HAP-1 (cell line): ENCODE measurements around the gene VPS41.
"Not testable (repeated sequence)": the region's sequence is repeated elsewhere in the genome, so short reads cannot be mapped to it uniquely, and the experiment has no call there.

Source experiments
- DNase-seq, 2 experiments: peaks; one replicate each; pipeline ENCODE4 v3.0.0-alpha.2; 2016 to 2020; ENCODE audit warnings: low spot score in 2 of 2
- H3K27me3 ChIP-seq: fragments of 250-450 bp; sonication (Bioruptor Pico); 2 replicates; pipeline ENCODE4 v1.5.1; 2020; ENCODE audit warnings: low read depth, mild to moderate bottlenecking, moderate library complexity
- H3K36me3 ChIP-seq: fragments of 250-450 bp; sonication (Bioruptor Pico); replicated peaks from 2 replicates; pipeline ENCODE4 v1.5.1; 2020; ENCODE audit warnings: mild to moderate bottlenecking
- H3K4me1 ChIP-seq: fragments of 250-450 bp; sonication (Bioruptor Pico); 2 replicates; pipeline ENCODE4 v1.5.1; 2020; ENCODE audit warnings: mild to moderate bottlenecking
- H3K4me3 ChIP-seq: fragments of 250-450 bp; sonication (Bioruptor Pico); 2 replicates; pipeline ENCODE4 v1.5.1; 2020; ENCODE audit warnings: mild to moderate bottlenecking, moderate library complexity
- H3K9me3 ChIP-seq: fragments of 250-450 bp; sonication (Bioruptor Pico); 2 replicates; pipeline ENCODE4 v1.5.1; 2020; ENCODE audit warnings: mild to moderate bottlenecking, moderate library complexity
- in situ Hi-C: fragments of 300-500 bp; cut with MboI; formaldehyde crosslinking; loops from 3 replicates; pipeline ENCODE4 v1.14.3; 2020; ENCODE audit warnings: low sequenced_read_pairs, inconsistent platforms, mixed read lengths

Gene VPS41

GRCh38 chr7:38862666-38863065 lies 46.3 kb downstream of the VPS41 start:
- DNase-seq: no peak
- no peak overlapping the region for H3K4me3 ChIP-seq
- H3K9me3 ChIP-seq: no peaks in the 10 kb centered on the region
- peaks cover 2% of the 10 kb centered on the region for H3K36me3 ChIP-seq
- H3K27me3 ChIP-seq: no peaks in the 10 kb centered on the region
- in situ Hi-C loops: no loop called here
- H3K4me1 ChIP-seq: peaks cover 34% of the 10 kb centered on the region

GRCh38 chr7:38858259-38858884 lies 50.6 kb downstream of the VPS41 start:
- Histone ChIP-seq H3K4me3 (no peak overlapping the region), H3K36me3 (no peaks in the 10 kb centered on the region; the same call in 1 of the 2 replicates), H3K4me1 (peaks cover 38% of the 10 kb centered on the region), H3K27me3 (no peaks in the 10 kb centered on the region), H3K9me3 (no peaks in the 10 kb centered on the region)
- DNase-seq: peak; percentile 58 to 91
- in situ Hi-C loops: no loop called here

- H3K4me3 ChIP-seq: no peak overlapping the region
- no peaks in the 10 kb centered on the region for H3K27me3 ChIP-seq
- in situ Hi-C loops: no loop called here
- no peaks in the 10 kb centered on the region for H3K36me3 ChIP-seq
- no peak for DNase-seq
- H3K9me3 ChIP-seq: no peaks in the 10 kb centered on the region
- H3K4me1 ChIP-seq: peaks cover 29% of the 10 kb centered on the region
Observed at GRCh38 chr7:38855867-38856266, 53.1 kb downstream of the VPS41 start.

- peaks cover 34% of the 10 kb centered on the region for H3K4me1 ChIP-seq
- no peaks in the 10 kb centered on the region for H3K36me3 ChIP-seq
- no peak overlapping the region for H3K4me3 ChIP-seq
- no peaks in the 10 kb centered on the region for H3K9me3 ChIP-seq
- DNase-seq: no peak
- H3K27me3 ChIP-seq: no peaks in the 10 kb centered on the region
- in situ Hi-C loops: no loop called here
Observed at GRCh38 chr7:38855386-38855785, 53.6 kb downstream of the VPS41 start.

GRCh38 chr7:38854947-38855346 lies 54.0 kb downstream of the VPS41 start:
- DNase-seq, H3K36me3 ChIP-seq, H3K27me3 ChIP-seq, H3K9me3 ChIP-seq, H3K4me3 ChIP-seq, in situ Hi-C loops: not testable (repeated sequence)
- peaks cover 35% of the 10 kb centered on the region for H3K4me1 ChIP-seq

- H3K4me3 ChIP-seq: no peak overlapping the region
- H3K36me3 ChIP-seq: no peaks in the 10 kb centered on the region
- peaks cover 20% of the 10 kb centered on the region for H3K4me1 ChIP-seq
- H3K27me3 ChIP-seq: no peaks in the 10 kb centered on the region
- in situ Hi-C loops: no loop called here
- H3K9me3 ChIP-seq: no peaks in the 10 kb centered on the region
- DNase-seq: peak in 1 of 2 experiments; percentile 93
Observed at GRCh38 chr7:38851321-38851720, 57.7 kb downstream of the VPS41 start.

- peaks cover 16% of the 10 kb centered on the region for H3K4me1 ChIP-seq
- no peaks in the 10 kb centered on the region for H3K36me3 ChIP-seq
- peak; percentile 21 to 44 for DNase-seq
- in situ Hi-C loops: no loop called here
- H3K27me3 ChIP-seq: no peaks in the 10 kb centered on the region
- no peaks in the 10 kb centered on the region for H3K9me3 ChIP-seq
- H3K4me3 ChIP-seq: no peak overlapping the region
Observed at GRCh38 chr7:38846280-38846679, 62.7 kb downstream of the VPS41 start.

GRCh38 chr7:38844952-38845563 lies 63.9 kb downstream of the VPS41 start:
- no peaks in the 10 kb centered on the region for H3K27me3 ChIP-seq
- DNase-seq: no peak
- no peaks in the 10 kb centered on the region for H3K9me3 ChIP-seq
- no peak overlapping the region for H3K4me3 ChIP-seq
- H3K36me3 ChIP-seq: no peaks in the 10 kb centered on the region
- peaks cover 9% of the 10 kb centered on the region for H3K4me1 ChIP-seq
- in situ Hi-C loops: no loop called here

- Histone ChIP-seq H3K27me3 (no peaks in the 10 kb centered on the region), H3K36me3 (no peaks in the 10 kb centered on the region), H3K4me1 (peaks cover 9% of the 10 kb centered on the region), H3K4me3 (no peak overlapping the region), H3K9me3 (no peaks in the 10 kb centered on the region)
- DNase-seq: no peak
- in situ Hi-C loops: no loop called here
Observed at GRCh38 chr7:38842746-38843145, 66.2 kb downstream of the VPS41 start.

GRCh38 chr7:38840736-38841460 lies 68.1 kb downstream of the VPS41 start:
- H3K4me1 ChIP-seq: peaks cover 12% of the 10 kb centered on the region
- in situ Hi-C loops: no loop called here
- DNase-seq: no peak
- H3K4me3 ChIP-seq: no peak overlapping the region
- no peaks in the 10 kb centered on the region for H3K36me3 ChIP-seq
- H3K9me3 ChIP-seq: no peaks in the 10 kb centered on the region
- H3K27me3 ChIP-seq: no peaks in the 10 kb centered on the region

- no peak for DNase-seq
- H3K36me3 ChIP-seq: no peaks in the 10 kb centered on the region
- in situ Hi-C loops: no loop called here
- no peaks in the 10 kb centered on the region for H3K27me3 ChIP-seq
- no peak overlapping the region for H3K4me3 ChIP-seq
- H3K9me3 ChIP-seq: no peaks in the 10 kb centered on the region
- H3K4me1 ChIP-seq: peaks cover 11% of the 10 kb centered on the region
Observed at GRCh38 chr7:38839851-38840250, 69.1 kb downstream of the VPS41 start.

- no peaks in the 10 kb centered on the region for H3K36me3 ChIP-seq
- DNase-seq: no peak
- H3K4me1 ChIP-seq: peaks cover 18% of the 10 kb centered on the region
- H3K4me3 ChIP-seq: no peak overlapping the region
- in situ Hi-C loops: no loop called here
- H3K27me3 ChIP-seq: no peaks in the 10 kb centered on the region
- H3K9me3 ChIP-seq: no peaks in the 10 kb centered on the region
Observed at GRCh38 chr7:38838725-38839385, 70.1 kb downstream of the VPS41 start.

GRCh38 chr7:38834357-38834756 lies 74.6 kb downstream of the VPS41 start:
- Histone ChIP-seq H3K4me1 (peaks cover 23% of the 10 kb centered on the region), H3K9me3 (no peaks in the 10 kb centered on the region), H3K27me3 (no peaks in the 10 kb centered on the region), H3K4me3 (no peak overlapping the region), H3K36me3 (no peaks in the 10 kb centered on the region)
- DNase-seq: peak in 1 of 2 experiments; percentile 77
- in situ Hi-C loops: no loop called here

GRCh38 chr7:38833329-38833728 lies 75.7 kb downstream of the VPS41 start:
- no peaks in the 10 kb centered on the region for H3K27me3 ChIP-seq
- no peak for DNase-seq
- H3K4me3 ChIP-seq: no peak overlapping the region
- no peaks in the 10 kb centered on the region for H3K36me3 ChIP-seq
- in situ Hi-C loops: no loop called here
- no peaks in the 10 kb centered on the region for H3K9me3 ChIP-seq
- H3K4me1 ChIP-seq: peaks cover 23% of the 10 kb centered on the region
